ENCODE data around the gene DAD1. TPM values are rescaled to one million over a fixed set of nuclear protein-coding genes. Genes with fewer than 3 reads are reported as not detected.

The DAD1 gene
- total RNA-seq, 1 experiment from 2014 or later, result 155 TPM

GRCh38 chr14:22556990-22557623, 31.9 kb downstream of the DAD1 start:
- DNase-seq, result peak; percentile 44 to 74
- Histone ChIP-seq H3F3A (ENCODE audit: insufficient read depth, low read depth) (peaks cover 18% of the 10 kb centered on the region; the same call in 1 of the 2 replicates), H3K9me3 (ENCODE audit: insufficient read depth, low read depth) (no peaks in the 10 kb centered on the region), H3K27me3 (ENCODE audit: insufficient read depth, low read depth) (no peaks in the 10 kb centered on the region), H3K9me2 (ENCODE audit: insufficient read depth) (no peaks in the 10 kb centered on the region), H3K4me1 (replicated peaks; ENCODE audit: insufficient read depth) (peaks cover 38% of the 10 kb centered on the region), H2AFZ (peak overlapping the region; percentile 82), H4K20me1 (ENCODE audit: insufficient read depth) (no peaks in the 10 kb centered on the region), H3K4me2 (peak overlapping the region; percentile 86), H3K36me3 (ENCODE audit: low read depth) (no peaks in the 10 kb centered on the region), H3K4me3 (peak overlapping the region; percentile 55; the same call in 1 of the 2 replicates), H3K27ac (peak overlapping the region; percentile 87), H3K79me2 (ENCODE audit: low read depth) (no peaks in the 10 kb centered on the region)
- POLR2A ChIA-PET (ENCODE audit: unreplicated experiment), result no interaction called here
- TF ChIP-seq EZH2 (IDR thresholded peaks at IDR 0.05; ENCODE audit: low read depth), result no peak
- peak; percentile 98 for TF ChIP-seq CTCF (conservative IDR thresholded peaks at IDR 0.05)
- CTCF ChIA-PET, result interaction anchor here (0.7 to 1.1 kb wide), 2 partner anchors 32 to 746 kb away, joined by 3 to 6 read pairs; partner anchors contain the start of gene DAD1
- intact Hi-C loops (cut with micrococcal nuclease; ENCODE audit: unreplicated experiment), result loop anchor here (1.0 to 5.0 kb wide), 7 partner anchors 166 to 500 kb away; partner anchors contain the start of genes AJUBA and CDH24
- BruUV-seq (replicated peaks), result no TSS peak

- BruUV-seq (replicated peaks), result TSS peak; percentile 75
- POLR2A ChIA-PET (ENCODE audit: unreplicated experiment), result interaction anchor here (0.6 kb wide), 2 partner anchors 45 to 293 kb away, joined by 3 to 5 read pairs; no protein-coding TSS in a partner anchor
These were observed 32.7 kb downstream of the DAD1 start for GRCh38 chr14:22556021-22556989.

More at GRCh38 chr14:22556021-22556989, 32.7 kb downstream of the DAD1 start:
- Histone ChIP-seq H3K27ac (peak overlapping the region; percentile 87), H3K79me2 (ENCODE audit: low read depth) (no peaks in the 10 kb centered on the region), H4K20me1 (ENCODE audit: insufficient read depth) (no peaks in the 10 kb centered on the region), H3K4me1 (replicated peaks; ENCODE audit: insufficient read depth) (peaks cover 30% of the 10 kb centered on the region), H3K9me2 (ENCODE audit: insufficient read depth) (no peaks in the 10 kb centered on the region), H2AFZ (peak overlapping the region; percentile 82), H3K9me3 (ENCODE audit: insufficient read depth, low read depth) (no peaks in the 10 kb centered on the region), H3K4me2 (peak overlapping the region; percentile 86), H3K27me3 (ENCODE audit: insufficient read depth, low read depth) (no peaks in the 10 kb centered on the region), H3F3A (ENCODE audit: insufficient read depth, low read depth) (peaks cover 11% of the 10 kb centered on the region; the same call in 1 of the 2 replicates), H3K4me3 (peak overlapping the region; percentile 55; the same call in 1 of the 2 replicates), H3K36me3 (ENCODE audit: low read depth) (no peaks in the 10 kb centered on the region)
- DNase-seq, result peak; percentile 73 to 88
- intact Hi-C loops (cut with micrococcal nuclease; ENCODE audit: unreplicated experiment), result loop anchor here (1.0 to 5.0 kb wide), 7 partner anchors 165 to 500 kb away; partner anchors contain the start of genes AJUBA and CDH24
- CTCF ChIA-PET, result interaction anchor here (0.6 to 1.1 kb wide), 7 partner anchors 33 to 750 kb away, joined by 3 to 16 read pairs (median 4); partner anchors contain the start of genes BCL2L2 and DAD1
- no peak for TF ChIP-seq CTCF (conservative IDR thresholded peaks at IDR 0.05)
